Omental fat pad (tissue), 4 donors: ENCODE measurements around the gene TWNK. TPM values are rescaled to one million over a fixed set of nuclear protein-coding genes. Genes with fewer than 3 reads are reported as not detected.

Experiments
- ATAC-seq: fragments of 150-250 bp; one replicate; pipeline ENCODE4 v1.9.1; 2016; ENCODE audit warnings: mild to moderate bottlenecking, moderate library complexity; ENCODE audit not compliant: low FRiP score
- DNase-seq: peaks from one replicate; pipeline ENCODE4 v3.0.0-alpha.2; 2019; ENCODE audit warnings: low spot score
- small RNA-seq: library from RNA; depleted of rRNA; stranded (forward); fragments of <200 nt; gene quantifications from one replicate; pipeline ENCODE3, GENCODE V24; 2016
- total RNA-seq, 4 donors: library from RNA; depleted of rRNA; stranded (reverse); fragments of >200 nt; gene quantifications; one replicate each; pipeline ENCODE4 v1.1.0, GENCODE V29; 2016
- TF ChIP-seq, protein P1 (sequence below), 3 donors: fragments of 450-650 bp; IDR thresholded peaks; one replicate each; pipeline ENCODE4 v1.5.1; 2016 to 2017; ENCODE audit warnings: antibody characterized with exemption in 3 of 3, mild to moderate bottlenecking in 3 of 3, moderate library complexity in 2 of 3

The TWNK gene
- total RNA-seq, 4 donors from 2014 or later, result 4.6 to 20.8 (median 6.9) TPM

DNA sequence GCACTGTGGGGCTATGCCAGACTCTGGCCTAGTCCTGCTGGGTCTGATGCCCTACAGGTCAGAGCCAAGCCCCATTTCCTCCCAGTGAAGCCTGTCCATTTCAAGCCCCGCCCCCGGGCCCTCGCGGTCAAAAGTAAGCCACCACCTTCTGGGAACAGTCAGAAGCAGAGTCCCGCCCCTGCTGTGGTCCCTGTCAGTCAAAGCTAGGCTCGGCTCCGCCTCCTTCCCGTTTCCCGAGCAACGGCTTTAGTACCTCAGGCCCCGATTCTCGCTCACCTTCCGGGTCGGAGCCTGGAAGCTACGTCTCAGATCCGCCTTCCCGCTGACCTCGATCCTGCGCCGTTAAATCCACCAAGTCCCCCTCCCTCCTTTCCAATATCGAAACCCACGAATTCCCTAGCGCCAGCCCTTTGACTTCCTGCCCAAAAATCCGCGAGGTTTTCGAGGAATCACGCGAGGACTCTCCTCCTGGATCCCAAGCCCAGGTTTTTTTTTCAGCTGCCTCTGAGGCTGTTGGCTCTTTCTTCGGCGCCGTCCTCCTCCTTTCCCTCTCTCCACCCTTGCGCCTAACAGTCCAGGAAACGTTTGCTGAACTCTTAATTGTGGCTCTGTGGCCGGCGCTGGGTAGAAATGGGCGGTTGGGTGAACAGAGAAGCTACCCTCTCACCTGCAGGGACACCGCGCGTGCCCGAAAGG, 55.5 kb downstream of the TWNK start:
- DNase-seq, result peak; percentile 94
- peak; percentile 95 for ATAC-seq
- TF ChIP-seq, protein P1, sequence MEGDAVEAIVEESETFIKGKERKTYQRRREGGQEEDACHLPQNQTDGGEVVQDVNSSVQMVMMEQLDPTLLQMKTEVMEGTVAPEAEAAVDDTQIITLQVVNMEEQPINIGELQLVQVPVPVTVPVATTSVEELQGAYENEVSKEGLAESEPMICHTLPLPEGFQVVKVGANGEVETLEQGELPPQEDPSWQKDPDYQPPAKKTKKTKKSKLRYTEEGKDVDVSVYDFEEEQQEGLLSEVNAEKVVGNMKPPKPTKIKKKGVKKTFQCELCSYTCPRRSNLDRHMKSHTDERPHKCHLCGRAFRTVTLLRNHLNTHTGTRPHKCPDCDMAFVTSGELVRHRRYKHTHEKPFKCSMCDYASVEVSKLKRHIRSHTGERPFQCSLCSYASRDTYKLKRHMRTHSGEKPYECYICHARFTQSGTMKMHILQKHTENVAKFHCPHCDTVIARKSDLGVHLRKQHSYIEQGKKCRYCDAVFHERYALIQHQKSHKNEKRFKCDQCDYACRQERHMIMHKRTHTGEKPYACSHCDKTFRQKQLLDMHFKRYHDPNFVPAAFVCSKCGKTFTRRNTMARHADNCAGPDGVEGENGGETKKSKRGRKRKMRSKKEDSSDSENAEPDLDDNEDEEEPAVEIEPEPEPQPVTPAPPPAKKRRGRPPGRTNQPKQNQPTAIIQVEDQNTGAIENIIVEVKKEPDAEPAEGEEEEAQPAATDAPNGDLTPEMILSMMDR (IDR thresholded peaks at IDR 0.05), result no peak

DNA sequence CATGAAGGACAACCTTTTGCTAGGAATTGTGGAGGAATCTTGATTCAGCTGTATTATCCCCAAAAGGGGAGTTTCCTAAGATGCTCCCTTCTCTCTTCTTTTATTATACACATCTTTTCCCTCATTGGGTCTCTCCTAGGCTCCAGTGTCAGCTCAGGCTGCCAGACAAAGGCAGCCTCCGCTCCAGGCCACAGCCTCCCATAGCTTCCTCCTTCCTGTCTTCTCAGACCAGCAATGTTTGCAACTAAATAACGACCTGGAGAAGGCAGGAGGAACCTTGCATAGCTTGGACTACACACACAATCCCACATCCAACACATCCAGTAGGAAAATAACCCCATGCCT, 56.0 kb downstream of the TWNK start:
- no peak for DNase-seq
- ATAC-seq, result no peak
- TF ChIP-seq, protein P1 (IDR thresholded peaks at IDR 0.05), result no peak

Small RNA genes within 50 kb of the gene (small RNA-seq; reads per million reads assigned to genes)
- gene MIR608, result not detected

Other genes with a start within 250 kb of the TWNK start
- gene PAX2, start 242.0 kb upstream of the TWNK start, total RNA-seq, result not detected
- 10 to 100 TPM; 14.9 to 37.8 (median 21.9) TPM for gene SLF2, start 74.6 kb upstream of the TWNK start, total RNA-seq
- gene SEMA4G, start 18.0 kb upstream of the TWNK start, total RNA-seq, result 1 to 10 TPM in 2 of 4 donors, under 1 TPM in 2; 0.47 to 1.4 (median 1.1) TPM
- 10 to 100 TPM; 59.7 to 97.0 (median 79.3) TPM for gene MRPL43, start within 50 bp of the TWNK start, total RNA-seq
- gene LZTS2, start 12.3 kb downstream of the TWNK start, total RNA-seq, result 10 to 100 TPM; 59.4 to 98.0 (median 72.6) TPM
- gene PDZD7, start 43.6 kb downstream of the TWNK start, total RNA-seq, result 1 to 10 TPM in 1 of 4 donors, under 1 TPM in 3; 0.12 to 3.3 (median 0.30) TPM
- 10 to 100 TPM; 54.8 to 97.3 (median 71.2) TPM for gene SFXN3, start 43.7 kb downstream of the TWNK start, total RNA-seq
- gene KAZALD1, start 74.4 kb downstream of the TWNK start, total RNA-seq, result 10 to 100 TPM in 1 of 4 donors, 1 to 10 TPM in 2, under 1 TPM in 1; 0.72 to 15.0 (median 1.6) TPM
- gene TLX1, start 143.8 kb downstream of the TWNK start, total RNA-seq, result not detected
- gene LBX1, start 241.9 kb downstream of the TWNK start, total RNA-seq, result not detected